Thyroid gland (tissue), 4 donors: ENCODE measurements around the gene SLC25A29. TPM values are rescaled to one million over a fixed set of nuclear protein-coding genes. Genes with fewer than 3 reads are reported as not detected.

ENCODE experiments used
- DNase-seq, 2 donors: peaks; one replicate each; pipeline ENCODE4 v3.0.0-alpha.2; 2019
- H3K27ac ChIP-seq, 3 donors: fragments of 200-600 bp; sonication (generic); 1 replicate in 2 of 3; 2 replicates in 1 of 3; pipeline ENCODE4 v1.5.1; 2016 to 2019; ENCODE audit warnings: mild to moderate bottlenecking in 1 of 3, moderate library complexity in 1 of 3
- H3K27me3 ChIP-seq: fragments of 200-600 bp; sonication (generic); one replicate; pipeline ENCODE4 v1.5.1; 2019
- H3K36me3 ChIP-seq, 2 donors: fragments of 200-600 bp; sonication (generic); one replicate each; pipeline ENCODE4 v1.5.1; 2016 to 2019
- H3K4me1 ChIP-seq, 2 donors: fragments of 200-600 bp; sonication (generic); one replicate each; pipeline ENCODE4 v1.5.1; 2017 to 2019
- H3K4me3 ChIP-seq, 3 donors: fragments of 200-600 bp; sonication (generic); replicated peaks in 1 of 3; 1 replicate in 2 of 3; 2 replicates in 1 of 3; pipeline ENCODE4 v1.5.1; 2016; ENCODE audit warnings: mild to moderate bottlenecking in 1 of 3
- H3K9me3 ChIP-seq: fragments of 200-600 bp; sonication (generic); one replicate; pipeline ENCODE4 v1.5.1; 2017
- CTCF ChIP-seq, 6 experiments: fragments of 200-600 bp in 3 of 6; fragments of 450-650 bp in 3 of 6; sonication (generic) in 3 of 6; IDR thresholded peaks; one replicate each; pipeline ENCODE4 v1.5.1; 2016 to 2019; ENCODE audit warnings: antibody characterized with exemption in 6 of 6, mild to moderate bottlenecking in 2 of 6, inconsistent platforms in 1 of 6, moderate library complexity in 1 of 6
- POLR2A ChIP-seq, 2 donors: fragments of 450-650 bp; IDR thresholded peaks; one replicate each; pipeline ENCODE4 v1.6.1; 2017; ENCODE audit warnings: antibody characterized with exemption in 2 of 2, mild to moderate bottlenecking in 2 of 2, moderate library complexity in 1 of 2
- WGBS, 2 donors: methylation state at CpG; one replicate each; pipeline ENCODE4 v1.1.5; 2017; 5-methylcytosine and 5-hydroxymethylcytosine counted together
- intact Hi-C: fragments of 100-400 bp; cut with DNase I; formaldehyde crosslinking; loops from one replicate; pipeline ENCODE4 v1.15.1; 2023
- total RNA-seq, 4 donors: library from RNA; depleted of rRNA; stranded (reverse); fragments of >200 nt; gene quantifications; one replicate each; pipeline ENCODE4 v1.2.3, GENCODE V29; 2016

The SLC25A29 gene
- total RNA-seq, 4 donors from 2014 or later: 354 to 606 (median 433) TPM

GRCh38 chr14:100325958-100326357 is 19.7 kb upstream of the SLC25A29 start:
- H3K36me3 ChIP-seq: no peaks in the 10 kb centered on the region
- H3K27me3 ChIP-seq: no peaks in the 10 kb centered on the region
- no peak overlapping the region for H3K4me3 ChIP-seq
- TF ChIP-seq POLR2A (IDR thresholded peaks at IDR 0.05) (no peak), CTCF (IDR thresholded peaks at IDR 0.05) (no peak)
- H3K9me3 ChIP-seq: no peaks in the 10 kb centered on the region
- intact Hi-C loops: no loop called here
- no peak overlapping the region for H3K27ac ChIP-seq
- WGBS, 2 donors: 88 to 98% methylated on average over 6 to 13 of the region's 13 CpGs
- no peaks in the 10 kb centered on the region for H3K4me1 ChIP-seq
- DNase-seq: no peak

- no peak overlapping the region for H3K27ac ChIP-seq
- H3K9me3 ChIP-seq: no peaks in the 10 kb centered on the region
- no peaks in the 10 kb centered on the region for H3K36me3 ChIP-seq
- H3K4me1 ChIP-seq: no peaks in the 10 kb centered on the region
- intact Hi-C loops: no loop called here
- H3K27me3 ChIP-seq: no peaks in the 10 kb centered on the region
- no peak for DNase-seq
- 71 to 86% methylated on average over 13 to 14 of the region's 17 CpGs for WGBS, 2 donors
- TF ChIP-seq POLR2A (IDR thresholded peaks at IDR 0.05): no peak
- TF ChIP-seq CTCF (IDR thresholded peaks at IDR 0.05): no peak
- no peak overlapping the region for H3K4me3 ChIP-seq
Observed at GRCh38 chr14:100325231-100325632, 19.0 kb upstream of the SLC25A29 start.

- TF ChIP-seq POLR2A (IDR thresholded peaks at IDR 0.05) (no peak), CTCF (IDR thresholded peaks at IDR 0.05) (no peak)
- WGBS, 2 donors: 87 to 96% methylated on average over 8 of the region's 8 CpGs
- no peak overlapping the region for H3K4me3 ChIP-seq
- H3K9me3 ChIP-seq: no peaks in the 10 kb centered on the region
- intact Hi-C loops: no loop called here
- H3K27me3 ChIP-seq: no peaks in the 10 kb centered on the region
- H3K27ac ChIP-seq: no peak overlapping the region
- no peaks in the 10 kb centered on the region for H3K4me1 ChIP-seq
- no peaks in the 10 kb centered on the region for H3K36me3 ChIP-seq
- DNase-seq: no peak
Observed at GRCh38 chr14:100323942-100324307, 17.7 kb upstream of the SLC25A29 start.

GRCh38 chr14:100323121-100323941 is 17.1 kb upstream of the SLC25A29 start, which contains the start of gene SLC25A47:
Gene SLC25A47 (plus strand): TSS chr14:100323339. CDS start chr14:100323415, 76 bp downstream.
- TF ChIP-seq CTCF (IDR thresholded peaks at IDR 0.05): no peak
- TF ChIP-seq POLR2A (IDR thresholded peaks at IDR 0.05): no peak
- Histone ChIP-seq H3K27me3 (no peaks in the 10 kb centered on the region), H3K9me3 (no peaks in the 10 kb centered on the region), H3K27ac (no peak within 1 kb of the TSS), H3K4me1 (peaks cover 2 to 4% of the 10 kb centered on the region in 2 donors), H3K4me3 (no peak within 1 kb of the TSS), H3K36me3 (no peaks in the 10 kb centered on the region)
- DNase-seq: no peak
- 88 to 95% methylated on average over 7 to 9 of the region's 16 CpGs for WGBS, 2 donors
- intact Hi-C loops: no loop called here
